GM12873 (cell line): ENCODE data around the gene BRCC3.

Experiments
- CTCF ChIP-seq: IDR thresholded peaks from 2 replicates; pipeline ENCODE4 v1.5.1; 2012; ENCODE audit warnings: low read depth, mild to moderate bottlenecking, moderate library complexity, low read length, control low read depth; ENCODE audit not compliant: insufficient read depth; ENCODE audit errors: missing control alignments

BRCC3 gene

GRCh38 chrX:155127465-155127864, 56.2 kb downstream of the BRCC3 start:
- no peak for TF ChIP-seq CTCF

- TF ChIP-seq CTCF = no peak
Observed at GRCh38 chrX:155127940-155128339, 56.6 kb downstream of the BRCC3 start.

DNA sequence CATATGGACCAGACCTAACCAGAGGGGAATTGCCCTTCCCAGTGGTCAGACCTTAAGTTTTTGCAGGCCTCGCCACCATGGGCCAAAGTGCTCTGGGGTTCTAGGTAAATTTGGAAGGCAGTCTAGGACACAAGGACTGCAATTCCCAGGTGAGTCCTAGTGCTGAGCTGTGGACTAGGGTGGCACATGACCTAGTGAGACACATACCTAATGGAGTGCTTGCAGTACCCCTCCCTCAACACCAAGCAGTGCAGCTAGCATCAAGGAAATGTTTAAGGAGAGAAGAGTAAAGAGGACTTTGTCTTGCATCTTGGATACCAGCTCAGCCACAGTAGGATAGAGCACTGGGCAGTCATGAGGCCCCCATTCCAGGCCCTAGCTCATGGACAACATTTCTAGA, 60.8 kb downstream of the BRCC3 start:
- no peak for TF ChIP-seq CTCF

DNA sequence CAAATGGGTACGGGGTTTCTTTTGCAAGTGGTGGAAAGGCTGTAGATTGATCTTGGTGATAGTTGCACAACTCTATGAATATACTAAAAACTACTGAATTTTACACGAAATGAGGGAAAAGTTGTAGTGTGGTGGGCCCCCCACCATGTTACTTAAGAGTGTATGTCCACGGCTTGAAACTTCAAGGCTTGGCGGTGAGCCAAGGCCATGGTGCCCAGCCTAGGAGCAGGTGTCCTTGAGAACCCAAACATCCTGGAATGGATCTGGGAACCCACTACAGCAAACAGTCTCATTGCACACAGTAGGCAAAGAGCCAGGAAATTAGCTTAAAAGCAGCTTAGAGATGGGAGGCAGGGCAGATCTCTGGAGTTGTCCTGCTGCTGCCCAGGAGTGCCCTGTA, 62.9 kb downstream of the BRCC3 start:
- no peak for TF ChIP-seq CTCF

DNA sequence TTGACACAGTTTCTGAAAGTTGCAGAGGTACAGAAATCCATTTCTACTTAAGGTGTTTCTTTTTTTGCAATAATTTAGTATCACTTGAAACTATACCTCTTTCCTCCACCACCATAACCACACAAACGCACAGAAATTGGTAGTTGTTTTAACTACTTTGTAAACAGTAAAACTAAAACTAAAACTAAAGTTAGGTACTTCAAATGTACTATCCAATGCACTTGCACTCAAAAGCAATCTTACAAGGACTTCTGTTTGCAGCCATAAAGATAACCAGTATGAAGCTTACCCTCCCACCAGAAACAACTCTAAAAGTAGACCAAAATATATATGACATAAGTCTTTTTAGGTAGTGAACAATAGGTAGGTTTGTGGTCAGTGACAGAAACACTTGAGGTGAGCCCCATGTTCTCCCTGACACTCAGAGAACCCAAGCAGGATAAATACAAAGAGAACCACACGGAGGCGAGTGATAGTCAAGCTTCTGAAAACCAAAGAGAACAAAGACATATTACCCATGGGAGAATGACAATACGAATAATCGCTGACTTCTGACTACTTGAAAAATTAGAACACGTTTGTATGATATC, 72.7 kb downstream of the BRCC3 start:
- TF ChIP-seq CTCF = no peak

GRCh38 chrX:155144926-155145325, 73.6 kb downstream of the BRCC3 start:
- no peak for TF ChIP-seq CTCF

GRCh38 chrX:155148724-155149537, 77.6 kb downstream of the BRCC3 start:
- peak; percentile 62 for TF ChIP-seq CTCF
